ENCODE results near the gene NHLRC4.

- TF ChIP-seq REPIN1 (tag by site-specific recombination; IDR thresholded peaks at IDR 0.05; ENCODE audit: low read depth) (no peak), MYNN (tag by site-specific recombination; IDR thresholded peaks at IDR 0.05; ENCODE audit: borderline replicate concordance) (no peak)
- TF ChIP-seq, protein P1, sequence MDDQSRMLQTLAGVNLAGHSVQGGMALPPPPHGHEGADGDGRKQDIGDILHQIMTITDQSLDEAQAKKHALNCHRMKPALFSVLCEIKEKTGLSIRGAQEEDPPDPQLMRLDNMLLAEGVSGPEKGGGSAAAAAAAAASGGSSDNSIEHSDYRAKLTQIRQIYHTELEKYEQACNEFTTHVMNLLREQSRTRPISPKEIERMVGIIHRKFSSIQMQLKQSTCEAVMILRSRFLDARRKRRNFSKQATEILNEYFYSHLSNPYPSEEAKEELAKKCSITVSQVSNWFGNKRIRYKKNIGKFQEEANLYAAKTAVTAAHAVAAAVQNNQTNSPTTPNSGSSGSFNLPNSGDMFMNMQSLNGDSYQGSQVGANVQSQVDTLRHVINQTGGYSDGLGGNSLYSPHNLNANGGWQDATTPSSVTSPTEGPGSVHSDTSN (CRISPR knock-in tag; IDR thresholded peaks at IDR 0.05): no peak
- TF ChIP-seq, protein P2, sequence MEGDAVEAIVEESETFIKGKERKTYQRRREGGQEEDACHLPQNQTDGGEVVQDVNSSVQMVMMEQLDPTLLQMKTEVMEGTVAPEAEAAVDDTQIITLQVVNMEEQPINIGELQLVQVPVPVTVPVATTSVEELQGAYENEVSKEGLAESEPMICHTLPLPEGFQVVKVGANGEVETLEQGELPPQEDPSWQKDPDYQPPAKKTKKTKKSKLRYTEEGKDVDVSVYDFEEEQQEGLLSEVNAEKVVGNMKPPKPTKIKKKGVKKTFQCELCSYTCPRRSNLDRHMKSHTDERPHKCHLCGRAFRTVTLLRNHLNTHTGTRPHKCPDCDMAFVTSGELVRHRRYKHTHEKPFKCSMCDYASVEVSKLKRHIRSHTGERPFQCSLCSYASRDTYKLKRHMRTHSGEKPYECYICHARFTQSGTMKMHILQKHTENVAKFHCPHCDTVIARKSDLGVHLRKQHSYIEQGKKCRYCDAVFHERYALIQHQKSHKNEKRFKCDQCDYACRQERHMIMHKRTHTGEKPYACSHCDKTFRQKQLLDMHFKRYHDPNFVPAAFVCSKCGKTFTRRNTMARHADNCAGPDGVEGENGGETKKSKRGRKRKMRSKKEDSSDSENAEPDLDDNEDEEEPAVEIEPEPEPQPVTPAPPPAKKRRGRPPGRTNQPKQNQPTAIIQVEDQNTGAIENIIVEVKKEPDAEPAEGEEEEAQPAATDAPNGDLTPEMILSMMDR (tag by site-specific recombination; IDR thresholded peaks at IDR 0.05): no peak
- TF ChIP-seq, protein P3, sequence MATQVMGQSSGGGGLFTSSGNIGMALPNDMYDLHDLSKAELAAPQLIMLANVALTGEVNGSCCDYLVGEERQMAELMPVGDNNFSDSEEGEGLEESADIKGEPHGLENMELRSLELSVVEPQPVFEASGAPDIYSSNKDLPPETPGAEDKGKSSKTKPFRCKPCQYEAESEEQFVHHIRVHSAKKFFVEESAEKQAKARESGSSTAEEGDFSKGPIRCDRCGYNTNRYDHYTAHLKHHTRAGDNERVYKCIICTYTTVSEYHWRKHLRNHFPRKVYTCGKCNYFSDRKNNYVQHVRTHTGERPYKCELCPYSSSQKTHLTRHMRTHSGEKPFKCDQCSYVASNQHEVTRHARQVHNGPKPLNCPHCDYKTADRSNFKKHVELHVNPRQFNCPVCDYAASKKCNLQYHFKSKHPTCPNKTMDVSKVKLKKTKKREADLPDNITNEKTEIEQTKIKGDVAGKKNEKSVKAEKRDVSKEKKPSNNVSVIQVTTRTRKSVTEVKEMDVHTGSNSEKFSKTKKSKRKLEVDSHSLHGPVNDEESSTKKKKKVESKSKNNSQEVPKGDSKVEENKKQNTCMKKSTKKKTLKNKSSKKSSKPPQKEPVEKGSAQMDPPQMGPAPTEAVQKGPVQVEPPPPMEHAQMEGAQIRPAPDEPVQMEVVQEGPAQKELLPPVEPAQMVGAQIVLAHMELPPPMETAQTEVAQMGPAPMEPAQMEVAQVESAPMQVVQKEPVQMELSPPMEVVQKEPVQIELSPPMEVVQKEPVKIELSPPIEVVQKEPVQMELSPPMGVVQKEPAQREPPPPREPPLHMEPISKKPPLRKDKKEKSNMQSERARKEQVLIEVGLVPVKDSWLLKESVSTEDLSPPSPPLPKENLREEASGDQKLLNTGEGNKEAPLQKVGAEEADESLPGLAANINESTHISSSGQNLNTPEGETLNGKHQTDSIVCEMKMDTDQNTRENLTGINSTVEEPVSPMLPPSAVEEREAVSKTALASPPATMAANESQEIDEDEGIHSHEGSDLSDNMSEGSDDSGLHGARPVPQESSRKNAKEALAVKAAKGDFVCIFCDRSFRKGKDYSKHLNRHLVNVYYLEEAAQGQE (tag by site-specific recombination; IDR thresholded peaks at IDR 0.05): no peak
These were observed 23.3 kb upstream of the NHLRC4 start for GRCh38 chr16:543301-544164.

All from HEK293 (cell line).